K562 (cell line): ENCODE results near the gene LEMD1. TPM values are rescaled to one million over a fixed set of nuclear protein-coding genes. Genes with fewer than 3 reads are reported as not detected.

ENCODE experiments used
- ATAC-seq: fragments of 200-7000 bp; cut with Tn5 transposase; 3 replicates; pipeline ENCODE4 v1.9.1; 2020; ENCODE audit warnings: moderate library complexity
- BruUV-seq: library from RNA; stranded (reverse); fragments of 400-500 nt; replicated peaks from 2 replicates; lab custom pipeline; 2021; lab: Mats Ljungman, UMichigan
- CTCF ChIA-PET: fragments of 300-600 bp; formaldehyde crosslinking; extraction: SDS; loops from one replicate; lab custom pipeline; 2021; ENCODE audit warnings: low intra/inter-chr PET ratio; lab: Yijun Ruan, JAX
- POLR2A ChIA-PET: fragments of 300-600, 350-650 bp; sonication (Branson Sonifier 250); formaldehyde crosslinking; extraction: SDS; loops from one replicate; lab custom pipeline; 2021; ENCODE audit warnings: antibody characterized with exemption, inconsistent platforms; lab: Yijun Ruan, JAX
- DNase-seq, 4 experiments: peaks; one replicate each; pipeline versions ENCODE4 v3.0.0 to v3.0.0-alpha.2; 2011 to 2018; ENCODE audit warnings: low spot score in 3 of 4, mixed read lengths in 3 of 4; ENCODE audit errors: extremely low read depth in 1 of 4
- FAIRE-seq: peaks from 2 replicates; lab custom pipeline; 2011; peaks lifted over from hg19 to GRCh38; lab: Jason Lieb, UNC
- H2AFZ ChIP-seq: 2 replicates; pipeline ENCODE4 v1.6.0; 2011; ENCODE audit warnings: low read depth, low read length, control low read depth, inconsistent platforms
- H3K27ac ChIP-seq: fragments of 200-600 bp; 3 replicates; pipeline ENCODE4 v1.8.0; 2011; ENCODE audit warnings: low read depth, mild to moderate bottlenecking, control low read depth, inconsistent platforms, low read length, moderate library complexity, mixed read lengths; ENCODE audit errors: extremely low read depth
- H3K27me3 ChIP-seq, 2 experiments: fragments of 300-600 bp in 1 of 2; 2 replicates in 1 of 2; 3 replicates in 1 of 2; pipeline versions ENCODE4 v1.6.0 to v1.8.0; 2011; ENCODE audit warnings: inconsistent platforms in 2 of 2, low read length in 2 of 2, mild to moderate bottlenecking in 1 of 2, mixed read lengths in 1 of 2, moderate library complexity in 1 of 2; ENCODE audit not compliant: control insufficient read depth in 2 of 2, insufficient read depth in 2 of 2
- H3K36me3 ChIP-seq: fragments of 300-600 bp; 3 replicates; pipeline ENCODE4 v1.8.0; 2011; ENCODE audit warnings: mild to moderate bottlenecking, low read length, inconsistent platforms; ENCODE audit not compliant: control insufficient read depth, insufficient read depth
- H3K4me1 ChIP-seq, 2 experiments: fragments of 200-600 bp in 1 of 2; replicated peaks in 1 of 2; 2 replicates in 1 of 2; 3 replicates in 1 of 2; pipeline versions ENCODE4 v1.5.1 to v1.8.0; 2011; ENCODE audit warnings: inconsistent platforms in 2 of 2, low read length in 2 of 2, mild to moderate bottlenecking in 1 of 2, mixed read lengths in 1 of 2, moderate library complexity in 1 of 2; ENCODE audit not compliant: control insufficient read depth in 2 of 2, insufficient read depth in 2 of 2
- H3K4me2 ChIP-seq: 2 replicates; pipeline ENCODE4 v1.6.1; 2011; ENCODE audit warnings: low read length, control low read depth, inconsistent platforms, mixed read lengths; ENCODE audit not compliant: insufficient read depth
- H3K4me3 ChIP-seq: fragments of 200-600 bp; sonication (generic), shearing (Covaris generic); 2 replicates; pipeline ENCODE4 v1.5.1; 2016; ENCODE audit warnings: control low read depth, inconsistent platforms
- H3K79me2 ChIP-seq: fragments of 200-600 bp; 3 replicates; pipeline ENCODE4 v1.8.0; 2011; ENCODE audit warnings: low read length, inconsistent platforms; ENCODE audit not compliant: control insufficient read depth, insufficient read depth
- H3K9ac ChIP-seq, 2 experiments: 2 replicates each; pipeline versions ENCODE4 v1.6.0 to v1.6.1; 2011; ENCODE audit warnings: low read depth in 2 of 2, low read length in 2 of 2, control low read depth in 1 of 2, inconsistent platforms in 1 of 2, mild to moderate bottlenecking in 1 of 2, mixed read lengths in 1 of 2; ENCODE audit not compliant: insufficient read depth in 1 of 2
- H3K9me1 ChIP-seq: one replicate; pipeline ENCODE4 v1.6.0; 2011; ENCODE audit warnings: inconsistent platforms, mild to moderate bottlenecking, low read length, moderate library complexity; ENCODE audit not compliant: control insufficient read depth, insufficient read depth
- H3K9me3 ChIP-seq: replicated peaks from 2 replicates; pipeline ENCODE4 v1.5.1; 2011; ENCODE audit warnings: low read depth, low read length, inconsistent platforms; ENCODE audit not compliant: control insufficient read depth, insufficient read depth
- H4K20me1 ChIP-seq: replicated peaks from 2 replicates; pipeline ENCODE4 v1.6.1; 2011; ENCODE audit warnings: low read length, inconsistent platforms, mixed read lengths; ENCODE audit not compliant: control insufficient read depth, insufficient read depth
- GATAD2B ChIP-seq: fragments of 450-650 bp; IDR thresholded peaks from 2 replicates; pipeline ENCODE4 v1.6.1; 2017; ENCODE audit warnings: mild to moderate bottlenecking, borderline replicate concordance
- NFIC ChIP-seq: fragments of 450-650 bp; IDR thresholded peaks from 2 replicates; pipeline ENCODE4 v1.6.1; 2017; ENCODE audit warnings: mild to moderate bottlenecking, inconsistent platforms
- RBM39 ChIP-seq: fragments of 200-400 bp; formaldehyde crosslinking; optimal IDR thresholded peaks from 2 replicates; pipeline ENCODE3; 2018; ENCODE audit warnings: low read depth, low read length
- ZNF431 ChIP-seq: sonication (generic); formaldehyde crosslinking; IDR thresholded peaks from 2 replicates; pipeline ENCODE4 v1.8.0; 2022; ENCODE audit warnings: mild to moderate bottlenecking, missing genetic modification reagents
- ZZZ3 ChIP-seq: fragments of 450-650 bp; IDR thresholded peaks from 2 replicates; pipeline ENCODE4 v1.6.1; 2016; ENCODE audit warnings: antibody characterized with exemption, mild to moderate bottlenecking, moderate library complexity
- WGBS: fragments of 100-300 bp; shearing (Covaris generic); methylation state at CpG from one replicate; pipeline ENCODE4 v1.1.6; 2016; ENCODE audit warnings: low coverage, mixed read lengths; ENCODE audit not compliant: insufficient coverage; ENCODE audit errors: missing lambda C conversion rate; 5-methylcytosine and 5-hydroxymethylcytosine counted together
- in situ Hi-C: fragments of 300-500 bp; cut with MboI; formaldehyde crosslinking; loops from 4 replicates; pipeline ENCODE4 v1.15.0; 2018; ENCODE audit warnings: inconsistent platforms, mixed read lengths
- intact Hi-C: fragments of 100-400 bp; cut with micrococcal nuclease; formaldehyde crosslinking; loops from 2 replicates; pipeline ENCODE4 v1.14.2; 2022
- polyA plus RNA-seq, 8 experiments: library from polyadenylated mRNA; depleted of rRNA in 4 of 8; stranded (reverse) in 5 of 8; unstranded in 3 of 8; fragments of >200 nt; fragmentation: Nextera tagmentation in 2 of 8; fragmentation: Illumina TruSeq in 1 of 8; extraction: Ambion mirVana in 2 of 8; extraction: Trizol in 1 of 8; gene quantifications; 2 replicates each; pipeline versions ENCODE4 v1.2.1 to v1.2.3, GENCODE V29; 2011 to 2014; ENCODE audit warnings: inconsistent platforms in 1 of 8, missing spikeins in 1 of 8
- total RNA-seq, 7 experiments: library from RNA; depleted of rRNA in 6 of 7; stranded (reverse); fragments of >200 nt in 6 of 7; fragmentation: Illumina TruSeq in 2 of 7; extraction: Trizol in 2 of 7; gene quantifications; 2 replicates each; pipeline versions ENCODE4 v1.2.1 to v1.2.3, GENCODE V29; 2011 to 2021; ENCODE audit warnings: low replicate concordance in 1 of 7
- TF ChIP-seq, protein P1 (sequence below): fragments of 450-650 bp; formaldehyde crosslinking; IDR thresholded peaks from 2 replicates; pipeline ENCODE4 v1.4.0; 2022; ENCODE audit warnings: missing genetic modification characterization
- TF ChIP-seq, protein P2 (sequence below): fragments of 450-650 bp; IDR thresholded peaks from 2 replicates; pipeline ENCODE4 v1.6.1; 2014; ENCODE audit warnings: low read depth, mild to moderate bottlenecking, moderate library complexity, borderline replicate concordance
- TF ChIP-seq, protein P3 (sequence below): fragments of 250-450 bp; sonication (Bioruptor Pico); IDR thresholded peaks from 2 replicates; pipeline ENCODE4 v1.4.0; 2020; ENCODE audit warnings: mild to moderate bottlenecking
- TF ChIP-seq, protein P4 (sequence below): fragments of 450-650 bp; IDR thresholded peaks from 2 replicates; pipeline ENCODE4 v1.6.1; 2016; ENCODE audit warnings: mild to moderate bottlenecking
- TF ChIP-seq, protein P5 (sequence below): fragments of 250-450 bp; sonication (Bioruptor Pico); IDR thresholded peaks from 2 replicates; pipeline ENCODE4 v1.8.0; 2021; ENCODE audit warnings: moderate library complexity, mild to moderate bottlenecking, inconsistent platforms

Gene LEMD1
- total and polyA plus RNA-seq, 9 of the 15 experiments (the other 6 are each of a cell fraction or from before 2014, with no cell fraction given), result 0.11 to 2.4 (median 0.57) TPM; not detected in 1

DNA sequence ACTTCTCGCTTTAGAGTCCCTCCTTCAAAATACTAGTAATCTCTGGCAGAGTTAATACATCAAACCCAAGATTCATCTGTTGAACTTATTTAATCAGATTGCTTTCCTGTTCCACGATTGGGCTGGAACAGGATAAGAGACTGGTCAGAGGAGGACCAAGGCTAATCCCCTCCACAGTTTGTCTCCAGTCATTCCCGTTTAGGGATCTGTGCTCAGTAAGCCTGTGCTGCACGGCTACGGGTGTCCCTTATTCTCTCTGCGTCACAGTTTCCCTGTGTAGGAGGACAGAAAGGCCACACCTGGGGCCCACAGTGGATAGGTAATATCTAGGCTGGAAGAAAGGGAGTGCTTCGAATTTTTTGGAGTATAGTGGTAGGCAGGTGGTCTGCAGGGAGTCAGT, 83.8 kb downstream of the LEMD1 start:
- no peak overlapping the region for H3K4me3 ChIP-seq
- H3K9ac ChIP-seq, result no peak overlapping the region
- peaks cover 0 to under 1% of the 10 kb centered on the region in 2 experiments; a peak in 1 of 5 replicates for H3K4me1 ChIP-seq
- H3K36me3 ChIP-seq, result no peaks in the 10 kb centered on the region
- BruUV-seq, result no TSS peak
- ATAC-seq (no peak), FAIRE-seq (no peak), DNase-seq (no peak)
- WGBS, result under 1% methylated on average over 7 of the region's 7 CpGs
- ChIA-PET CTCF (interaction anchor here (0.6 kb wide), 1 partner anchor 13 kb away, joined by 4 read pairs; no protein-coding TSS in a partner anchor), POLR2A (no interaction called here)
- no peaks in the 10 kb centered on the region for H3K9me1 ChIP-seq
- H3K27ac ChIP-seq, result no peak overlapping the region
- no peaks in the 10 kb centered on the region for H3K9me3 ChIP-seq
- H3K79me2 ChIP-seq, result no peaks in the 10 kb centered on the region
- intact Hi-C loops (no loop called here), in situ Hi-C loops (no loop called here)
- H4K20me1 ChIP-seq, result peaks cover 10% of the 10 kb centered on the region; the same call in 1 of the 2 replicates
- H3K4me2 ChIP-seq, result no peak overlapping the region
- no peak overlapping the region for H2AFZ ChIP-seq
- H3K27me3 ChIP-seq, result peaks cover 14 to 56% of the 10 kb centered on the region in 2 experiments
- TF ChIP-seq NFIC (no peak), GATAD2B (no peak), ZNF431 (CRISPR knock-in tag) (no peak), ZZZ3 (no peak), RBM39 (no peak)
- TF ChIP-seq, protein P1, sequence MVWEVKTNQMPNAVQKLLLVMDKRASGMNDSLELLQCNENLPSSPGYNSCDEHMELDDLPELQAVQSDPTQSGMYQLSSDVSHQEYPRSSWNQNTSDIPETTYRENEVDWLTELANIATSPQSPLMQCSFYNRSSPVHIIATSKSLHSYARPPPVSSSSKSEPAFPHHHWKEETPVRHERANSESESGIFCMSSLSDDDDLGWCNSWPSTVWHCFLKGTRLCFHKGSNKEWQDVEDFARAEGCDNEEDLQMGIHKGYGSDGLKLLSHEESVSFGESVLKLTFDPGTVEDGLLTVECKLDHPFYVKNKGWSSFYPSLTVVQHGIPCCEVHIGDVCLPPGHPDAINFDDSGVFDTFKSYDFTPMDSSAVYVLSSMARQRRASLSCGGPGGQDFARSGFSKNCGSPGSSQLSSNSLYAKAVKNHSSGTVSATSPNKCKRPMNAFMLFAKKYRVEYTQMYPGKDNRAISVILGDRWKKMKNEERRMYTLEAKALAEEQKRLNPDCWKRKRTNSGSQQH, result no peak
- TF ChIP-seq, protein P2, sequence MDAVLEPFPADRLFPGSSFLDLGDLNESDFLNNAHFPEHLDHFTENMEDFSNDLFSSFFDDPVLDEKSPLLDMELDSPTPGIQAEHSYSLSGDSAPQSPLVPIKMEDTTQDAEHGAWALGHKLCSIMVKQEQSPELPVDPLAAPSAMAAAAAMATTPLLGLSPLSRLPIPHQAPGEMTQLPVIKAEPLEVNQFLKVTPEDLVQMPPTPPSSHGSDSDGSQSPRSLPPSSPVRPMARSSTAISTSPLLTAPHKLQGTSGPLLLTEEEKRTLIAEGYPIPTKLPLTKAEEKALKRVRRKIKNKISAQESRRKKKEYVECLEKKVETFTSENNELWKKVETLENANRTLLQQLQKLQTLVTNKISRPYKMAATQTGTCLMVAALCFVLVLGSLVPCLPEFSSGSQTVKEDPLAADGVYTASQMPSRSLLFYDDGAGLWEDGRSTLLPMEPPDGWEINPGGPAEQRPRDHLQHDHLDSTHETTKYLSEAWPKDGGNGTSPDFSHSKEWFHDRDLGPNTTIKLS, result no peak
- TF ChIP-seq, protein P3, sequence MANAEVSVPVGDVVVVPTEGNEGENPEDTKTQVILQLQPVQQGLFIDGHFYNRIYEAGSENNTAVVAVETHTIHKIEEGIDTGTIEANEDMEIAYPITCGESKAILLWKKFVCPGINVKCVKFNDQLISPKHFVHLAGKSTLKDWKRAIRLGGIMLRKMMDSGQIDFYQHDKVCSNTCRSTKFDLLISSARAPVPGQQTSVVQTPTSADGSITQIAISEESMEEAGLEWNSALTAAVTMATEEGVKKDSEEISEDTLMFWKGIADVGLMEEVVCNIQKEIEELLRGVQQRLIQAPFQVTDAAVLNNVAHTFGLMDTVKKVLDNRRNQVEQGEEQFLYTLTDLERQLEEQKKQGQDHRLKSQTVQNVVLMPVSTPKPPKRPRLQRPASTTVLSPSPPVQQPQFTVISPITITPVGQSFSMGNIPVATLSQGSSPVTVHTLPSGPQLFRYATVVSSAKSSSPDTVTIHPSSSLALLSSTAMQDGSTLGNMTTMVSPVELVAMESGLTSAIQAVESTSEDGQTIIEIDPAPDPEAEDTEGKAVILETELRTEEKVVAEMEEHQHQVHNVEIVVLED, result no peak
- TF ChIP-seq, protein P4, sequence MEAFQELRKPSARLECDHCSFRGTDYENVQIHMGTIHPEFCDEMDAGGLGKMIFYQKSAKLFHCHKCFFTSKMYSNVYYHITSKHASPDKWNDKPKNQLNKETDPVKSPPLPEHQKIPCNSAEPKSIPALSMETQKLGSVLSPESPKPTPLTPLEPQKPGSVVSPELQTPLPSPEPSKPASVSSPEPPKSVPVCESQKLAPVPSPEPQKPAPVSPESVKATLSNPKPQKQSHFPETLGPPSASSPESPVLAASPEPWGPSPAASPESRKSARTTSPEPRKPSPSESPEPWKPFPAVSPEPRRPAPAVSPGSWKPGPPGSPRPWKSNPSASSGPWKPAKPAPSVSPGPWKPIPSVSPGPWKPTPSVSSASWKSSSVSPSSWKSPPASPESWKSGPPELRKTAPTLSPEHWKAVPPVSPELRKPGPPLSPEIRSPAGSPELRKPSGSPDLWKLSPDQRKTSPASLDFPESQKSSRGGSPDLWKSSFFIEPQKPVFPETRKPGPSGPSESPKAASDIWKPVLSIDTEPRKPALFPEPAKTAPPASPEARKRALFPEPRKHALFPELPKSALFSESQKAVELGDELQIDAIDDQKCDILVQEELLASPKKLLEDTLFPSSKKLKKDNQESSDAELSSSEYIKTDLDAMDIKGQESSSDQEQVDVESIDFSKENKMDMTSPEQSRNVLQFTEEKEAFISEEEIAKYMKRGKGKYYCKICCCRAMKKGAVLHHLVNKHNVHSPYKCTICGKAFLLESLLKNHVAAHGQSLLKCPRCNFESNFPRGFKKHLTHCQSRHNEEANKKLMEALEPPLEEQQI, result no peak
- TF ChIP-seq, protein P5, sequence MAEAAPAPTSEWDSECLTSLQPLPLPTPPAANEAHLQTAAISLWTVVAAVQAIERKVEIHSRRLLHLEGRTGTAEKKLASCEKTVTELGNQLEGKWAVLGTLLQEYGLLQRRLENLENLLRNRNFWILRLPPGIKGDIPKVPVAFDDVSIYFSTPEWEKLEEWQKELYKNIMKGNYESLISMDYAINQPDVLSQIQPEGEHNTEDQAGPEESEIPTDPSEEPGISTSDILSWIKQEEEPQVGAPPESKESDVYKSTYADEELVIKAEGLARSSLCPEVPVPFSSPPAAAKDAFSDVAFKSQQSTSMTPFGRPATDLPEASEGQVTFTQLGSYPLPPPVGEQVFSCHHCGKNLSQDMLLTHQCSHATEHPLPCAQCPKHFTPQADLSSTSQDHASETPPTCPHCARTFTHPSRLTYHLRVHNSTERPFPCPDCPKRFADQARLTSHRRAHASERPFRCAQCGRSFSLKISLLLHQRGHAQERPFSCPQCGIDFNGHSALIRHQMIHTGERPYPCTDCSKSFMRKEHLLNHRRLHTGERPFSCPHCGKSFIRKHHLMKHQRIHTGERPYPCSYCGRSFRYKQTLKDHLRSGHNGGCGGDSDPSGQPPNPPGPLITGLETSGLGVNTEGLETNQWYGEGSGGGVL (CRISPR knock-in tag), result no peak
